T-cell (primary cell): ENCODE results near the gene RPL27A. TPM values are rescaled to one million over a fixed set of nuclear protein-coding genes. Genes with fewer than 3 reads are reported as not detected.

Source experiments
- ATAC-seq, 4 experiments: fragments of 200-7000 bp in 3 of 4; fragments of 150-1000 bp in 1 of 4; cut with Tn5 transposase; replicated peaks in 1 of 4; 1 replicate in 3 of 4; 2 replicates in 1 of 4; pipeline ENCODE4 v1.10.0; 2021; ENCODE audit warnings: moderate library complexity in 3 of 4, mild to moderate bottlenecking in 2 of 4, moderate number of reproducible peaks in 1 of 4
- CTCF ChIA-PET, 2 donors: fragments of 300-600 bp; sonication (Branson Sonifier 250); formaldehyde crosslinking; loops; one replicate each; lab custom pipeline; 2022; ENCODE audit warnings: antibody characterized with exemption in 2 of 2; lab: Charles Lee
- POLR2A ChIA-PET, 2 donors: fragments of 300-600 bp; sonication (Branson Sonifier 250); formaldehyde crosslinking; loops; one replicate each; lab custom pipeline; 2022; ENCODE audit warnings: antibody characterized with exemption in 2 of 2; lab: Charles Lee
- DNase-seq, 35 experiments: peaks; one replicate each; pipeline versions ENCODE4 v3.0.0 to v3.0.0-alpha.2; 2013 to 2023
- H3K27ac ChIP-seq: one replicate; pipeline ENCODE4 v1.5.1; 2013; ENCODE audit warnings: low read length
- H3K27me3 ChIP-seq, 2 experiments: replicated peaks in 1 of 2; 1 replicate in 1 of 2; 2 replicates in 1 of 2; pipeline versions ENCODE4 v1.6.1 to v1.7.0; 2013; ENCODE audit warnings: low read length in 1 of 2, mixed read lengths in 1 of 2; ENCODE audit not compliant: control insufficient read depth in 2 of 2, insufficient read depth in 2 of 2; ENCODE audit errors: extremely low read depth in 1 of 2
- H3K36me3 ChIP-seq, 2 donors: 1 replicate in 1 of 2; 2 replicates in 1 of 2; pipeline versions ENCODE4 v1.6.1 to v1.7.0; 2013; ENCODE audit warnings: low read length in 1 of 2; ENCODE audit not compliant: control insufficient read depth in 2 of 2, insufficient read depth in 1 of 2; ENCODE audit errors: extremely low read depth in 1 of 2
- H3K4me1 ChIP-seq, 2 experiments: 1 replicate in 1 of 2; 2 replicates in 1 of 2; pipeline versions ENCODE4 v1.6.1 to v1.7.0; 2013; ENCODE audit warnings: low read length in 2 of 2, mixed read lengths in 1 of 2; ENCODE audit not compliant: insufficient read depth in 2 of 2, control insufficient read depth in 1 of 2; ENCODE audit errors: extremely low read depth in 1 of 2
- H3K4me3 ChIP-seq, 2 donors: 1 replicate in 1 of 2; 2 replicates in 1 of 2; pipeline versions ENCODE4 v1.5.1 to v1.7.0; 2013; ENCODE audit warnings: mild to moderate bottlenecking in 2 of 2, low read length in 1 of 2, moderate library complexity in 1 of 2; ENCODE audit not compliant: control insufficient read depth in 1 of 2; ENCODE audit errors: extremely low read depth in 1 of 2
- H3K9me3 ChIP-seq: 2 replicates; pipeline ENCODE4 v1.7.0; 2013
- H3K27ac Mint-ChIP-seq, 2 donors: one replicate each; pipeline ENCODE4 v1.8.0; 2020 to 2021; ENCODE audit warnings: mild to moderate bottlenecking in 2 of 2, mixed read lengths in 2 of 2
- H3K27me3 Mint-ChIP-seq, 2 donors: one replicate each; pipeline ENCODE4 v1.8.0; 2021 to 2022; ENCODE audit warnings: mixed read lengths in 2 of 2
- H3K36me3 Mint-ChIP-seq: one replicate; pipeline ENCODE4 v1.8.0; 2021; ENCODE audit warnings: mixed read lengths
- H3K4me1 Mint-ChIP-seq, 3 donors: one replicate each; pipeline ENCODE4 v1.8.0; 2020 to 2022; ENCODE audit warnings: mixed read lengths in 3 of 3, mild to moderate bottlenecking in 1 of 3
- H3K4me3 Mint-ChIP-seq, 3 donors: one replicate each; pipeline ENCODE4 v1.8.0; 2020 to 2022; ENCODE audit warnings: mild to moderate bottlenecking in 3 of 3, mixed read lengths in 3 of 3, moderate library complexity in 3 of 3
- H3K9me3 Mint-ChIP-seq, 3 donors: one replicate each; pipeline ENCODE4 v1.8.0; 2020 to 2022; ENCODE audit warnings: mixed read lengths in 3 of 3
- WGBS: methylation state at CpG from one replicate; pipeline ENCODE4 v1.1.5; 2013; ENCODE audit warnings: missing lambda C conversion rate; ENCODE audit not compliant: insufficient coverage; 5-methylcytosine and 5-hydroxymethylcytosine counted together
- total RNA-seq, 35 experiments: library from RNA in 6 of 35; stranded (reverse) in 6 of 35; fragments of 120-200 nt in 1 of 35; gene quantifications; one replicate each; pipeline versions ENCODE4 v1.2.1 to v1.2.4 and lab custom pipeline; 2013 to 2026

RPL27A gene
- total RNA-seq, 5 donors from 2014 or later (not counting 1 experiment from before 2014, with no cell fraction given) = 1,339 to 2,234 (median 1,487) TPM

- H3K9me3 Mint-ChIP-seq = no peaks in the 10 kb centered on the region
- no peak for ATAC-seq
- no peaks in the 10 kb centered on the region for H3K4me1 ChIP-seq
- no peaks in the 10 kb centered on the region for H3K4me1 Mint-ChIP-seq
- ChIA-PET CTCF (no interaction called here), POLR2A (no interaction called here)
- H3K27me3 Mint-ChIP-seq = peaks cover 4 to 13% of the 10 kb centered on the region in 2 donors
- no peak overlapping the region for H3K27ac ChIP-seq
- WGBS = 76% methylated on average over 6 of the region's 10 CpGs
- H3K4me3 ChIP-seq = no peak overlapping the region
- H3K27me3 ChIP-seq = peaks cover 0 to 37% of the 10 kb centered on the region in 2 experiments
- H3K36me3 Mint-ChIP-seq = no peaks in the 10 kb centered on the region
- H3K36me3 ChIP-seq = no peaks in the 10 kb centered on the region
- H3K27ac Mint-ChIP-seq = no peak overlapping the region
- DNase-seq = no peak
- H3K9me3 ChIP-seq = no peaks in the 10 kb centered on the region
- H3K4me3 Mint-ChIP-seq = no peak overlapping the region
Observed at GRCh38 chr11:8707541-8708191, 25.1 kb downstream of the RPL27A start.

GRCh38 chr11:8709002-8709672 lies 26.5 kb downstream of the RPL27A start:
- peaks cover 0 to 35% of the 10 kb centered on the region in 2 experiments for H3K27me3 ChIP-seq
- no peaks in the 10 kb centered on the region for H3K36me3 ChIP-seq
- no peaks in the 10 kb centered on the region for H3K4me1 ChIP-seq
- H3K4me3 Mint-ChIP-seq = no peak overlapping the region
- H3K4me1 Mint-ChIP-seq = no peaks in the 10 kb centered on the region
- CTCF ChIA-PET = no interaction called here
- no peak overlapping the region for H3K27ac ChIP-seq
- H3K4me3 ChIP-seq = no peak overlapping the region
- no peak overlapping the region for H3K27ac Mint-ChIP-seq
- H3K27me3 Mint-ChIP-seq = peaks cover 4 to 13% of the 10 kb centered on the region in 2 donors
- no peak for DNase-seq
- no peak for ATAC-seq
- no peaks in the 10 kb centered on the region for H3K9me3 Mint-ChIP-seq
- H3K36me3 Mint-ChIP-seq = no peaks in the 10 kb centered on the region
- POLR2A ChIA-PET = no interaction called here
- 69% methylated on average over 9 of the region's 12 CpGs for WGBS
- H3K9me3 ChIP-seq = no peaks in the 10 kb centered on the region

GRCh38 chr11:8709777-8710176 lies 27.2 kb downstream of the RPL27A start:
- ChIA-PET CTCF (no interaction called here), POLR2A (no interaction called here)
- Mint-ChIP-seq H3K4me1 (no peaks in the 10 kb centered on the region), H3K27ac (no peak overlapping the region), H3K36me3 (no peaks in the 10 kb centered on the region), H3K4me3 (no peak overlapping the region), H3K27me3 (peaks cover 4 to 13% of the 10 kb centered on the region in 2 donors), H3K9me3 (no peaks in the 10 kb centered on the region)
- DNase-seq (no peak), ATAC-seq (no peak)
- no CpG with 5 or more reads among the region's 4 CpGs for WGBS
- Histone ChIP-seq H3K4me1 (no peaks in the 10 kb centered on the region), H3K27me3 (peaks cover 0 to 35% of the 10 kb centered on the region in 2 experiments), H3K9me3 (no peaks in the 10 kb centered on the region), H3K4me3 (no peak overlapping the region), H3K27ac (no peak overlapping the region), H3K36me3 (no peaks in the 10 kb centered on the region)

- H3K4me1 ChIP-seq = no peaks in the 10 kb centered on the region
- no peaks in the 10 kb centered on the region for H3K36me3 ChIP-seq
- no peak overlapping the region for H3K4me3 Mint-ChIP-seq
- no peak overlapping the region for H3K27ac ChIP-seq
- no peak overlapping the region for H3K4me3 ChIP-seq
- H3K27ac Mint-ChIP-seq = no peak overlapping the region
- no peak for DNase-seq
- no peak for ATAC-seq
- peaks cover 0 to 33% of the 10 kb centered on the region in 2 experiments for H3K27me3 ChIP-seq
- CTCF ChIA-PET = no interaction called here
- H3K9me3 ChIP-seq = no peaks in the 10 kb centered on the region
- WGBS = 71% methylated on average over 3 of the region's 5 CpGs
- POLR2A ChIA-PET = no interaction called here
- H3K4me1 Mint-ChIP-seq = no peaks in the 10 kb centered on the region
- H3K36me3 Mint-ChIP-seq = no peaks in the 10 kb centered on the region
- H3K27me3 Mint-ChIP-seq = peaks cover 5 to 11% of the 10 kb centered on the region in 2 donors
- H3K9me3 Mint-ChIP-seq = no peaks in the 10 kb centered on the region
Observed at GRCh38 chr11:8711895-8712442, 29.4 kb downstream of the RPL27A start.

GRCh38 chr11:8712506-8712905 lies 29.9 kb downstream of the RPL27A start:
- no peaks in the 10 kb centered on the region for H3K9me3 ChIP-seq
- WGBS = 87% methylated on average over 3 of the region's 12 CpGs
- Mint-ChIP-seq H3K9me3 (no peaks in the 10 kb centered on the region), H3K27me3 (peaks cover 5 to 11% of the 10 kb centered on the region in 2 donors), H3K4me1 (peaks cover 0 to 3% (median 0%) of the 10 kb centered on the region in 3 donors), H3K4me3 (no peak overlapping the region), H3K27ac (no peak overlapping the region), H3K36me3 (no peaks in the 10 kb centered on the region)
- POLR2A ChIA-PET = no interaction called here
- no peak overlapping the region for H3K27ac ChIP-seq
- peaks cover 0 to 31% of the 10 kb centered on the region in 2 experiments for H3K27me3 ChIP-seq
- CTCF ChIA-PET = interaction anchor here in 1 of 2 donors (0.6 kb wide), 1 partner anchor 10 kb away, joined by 3 read pairs; no protein-coding TSS in a partner anchor
- no peak for ATAC-seq
- DNase-seq = no peak
- peaks cover 0 to 3% of the 10 kb centered on the region in 2 experiments for H3K4me1 ChIP-seq
- no peaks in the 10 kb centered on the region for H3K36me3 ChIP-seq
- no peak overlapping the region for H3K4me3 ChIP-seq

- Histone ChIP-seq H3K4me3 (no peak overlapping the region), H3K27me3 (peaks cover 0 to 23% of the 10 kb centered on the region in 2 experiments), H3K4me1 (peaks cover 0 to 4% of the 10 kb centered on the region in 2 experiments), H3K36me3 (no peaks in the 10 kb centered on the region), H3K9me3 (no peaks in the 10 kb centered on the region), H3K27ac (no peak overlapping the region)
- ChIA-PET CTCF (no interaction called here), POLR2A (no interaction called here)
- DNase-seq (no peak), ATAC-seq (no peak)
- peaks cover 7 to 10% of the 10 kb centered on the region in 2 donors for H3K27me3 Mint-ChIP-seq
- no peaks in the 10 kb centered on the region for H3K9me3 Mint-ChIP-seq
- WGBS = 93% methylated on average over 7 of the region's 8 CpGs
- H3K27ac Mint-ChIP-seq = no peak overlapping the region
- H3K36me3 Mint-ChIP-seq = no peaks in the 10 kb centered on the region
- H3K4me1 Mint-ChIP-seq = peaks cover 0 to 8% (median 2%) of the 10 kb centered on the region in 3 donors
- H3K4me3 Mint-ChIP-seq = no peak overlapping the region
Observed at GRCh38 chr11:8713760-8714454, 31.3 kb downstream of the RPL27A start.
